WI38 (cell line): ENCODE data around the gene PDE4B.

ENCODE experiments used
- H3K4me3 ChIP-seq: 2 replicates; pipeline ENCODE4 v1.5.1; 2011; ENCODE audit warnings: low read depth, mild to moderate bottlenecking, control low read depth, low read length
- CTCF ChIP-seq: IDR thresholded peaks from 2 replicates; pipeline ENCODE4 v1.5.1; 2012; ENCODE audit warnings: low read depth, mild to moderate bottlenecking, control low read depth, low read length

Gene PDE4B

GRCh38 chr1:66373157-66373591 lies 580.5 kb downstream of the PDE4B start:
- TF ChIP-seq CTCF = no peak
- no peak overlapping the region for H3K4me3 ChIP-seq

GRCh38 chr1:66374148-66374547 lies 581.5 kb downstream of the PDE4B start:
- H3K4me3 ChIP-seq = no peak overlapping the region
- no peak for TF ChIP-seq CTCF

- H3K4me3 ChIP-seq = no peak overlapping the region
- no peak for TF ChIP-seq CTCF
Observed at GRCh38 chr1:66374561-66375111, 581.9 kb downstream of the PDE4B start.

GRCh38 chr1:66375125-66375524 lies 582.4 kb downstream of the PDE4B start:
- TF ChIP-seq CTCF = no peak
- no peak overlapping the region for H3K4me3 ChIP-seq

GRCh38 chr1:66380452-66381212 lies 587.9 kb downstream of the PDE4B start:
- no peak overlapping the region for H3K4me3 ChIP-seq
- no peak for TF ChIP-seq CTCF

GRCh38 chr1:66381621-66382275 lies 589.1 kb downstream of the PDE4B start:
- H3K4me3 ChIP-seq = no peak overlapping the region
- TF ChIP-seq CTCF = no peak

GRCh38 chr1:66383168-66383567 lies 590.5 kb downstream of the PDE4B start:
- TF ChIP-seq CTCF = no peak
- H3K4me3 ChIP-seq = no peak overlapping the region
